Measurements from ENCODE around the gene FMN1.

Gene FMN1

GRCh38 chr15:33101036-33101435, 93.5 kb downstream of the FMN1 start:
- no peaks in the 10 kb centered on the region for H3K9me3 ChIP-seq (ENCODE audit: control insufficient read depth, insufficient read depth, low read length)
- H3K36me3 ChIP-seq (ENCODE audit: control insufficient read depth, insufficient read depth, low read length): no peaks in the 10 kb centered on the region
- no peak overlapping the region for H3K4me3 ChIP-seq (ENCODE audit: low read depth, low read length)
- H3K9ac ChIP-seq (ENCODE audit: low read depth, low read length): no peak overlapping the region
- no peaks in the 10 kb centered on the region for H3K27me3 ChIP-seq (ENCODE audit: control insufficient read depth, insufficient read depth, low read length)
- H3K4me1 ChIP-seq (ENCODE audit: control insufficient read depth, insufficient read depth, low read length): no peaks in the 10 kb centered on the region; the same call in 1 of the 2 replicates
- H3K27ac ChIP-seq (ENCODE audit: low read depth, low read length): no peak overlapping the region

GRCh38 chr15:33100314-33100713, 94.2 kb downstream of the FMN1 start:
- H3K27me3 ChIP-seq (ENCODE audit: control insufficient read depth, insufficient read depth, low read length): no peaks in the 10 kb centered on the region
- no peaks in the 10 kb centered on the region; the same call in 1 of the 2 replicates for H3K4me1 ChIP-seq (ENCODE audit: control insufficient read depth, insufficient read depth, low read length)
- no peak overlapping the region for H3K4me3 ChIP-seq (ENCODE audit: low read depth, low read length)
- H3K9me3 ChIP-seq (ENCODE audit: control insufficient read depth, insufficient read depth, low read length): no peaks in the 10 kb centered on the region
- no peak overlapping the region for H3K27ac ChIP-seq (ENCODE audit: low read depth, low read length)
- H3K9ac ChIP-seq (ENCODE audit: low read depth, low read length): no peak overlapping the region
- H3K36me3 ChIP-seq (ENCODE audit: control insufficient read depth, insufficient read depth, low read length): no peaks in the 10 kb centered on the region

GRCh38 chr15:33099739-33100138, 94.8 kb downstream of the FMN1 start:
- Histone ChIP-seq H3K4me3 (ENCODE audit: low read depth, low read length) (no peak overlapping the region), H3K9ac (ENCODE audit: low read depth, low read length) (no peak overlapping the region), H3K9me3 (ENCODE audit: control insufficient read depth, insufficient read depth, low read length) (no peaks in the 10 kb centered on the region), H3K4me1 (ENCODE audit: control insufficient read depth, insufficient read depth, low read length) (no peaks in the 10 kb centered on the region; the same call in 1 of the 2 replicates), H3K27me3 (ENCODE audit: control insufficient read depth, insufficient read depth, low read length) (no peaks in the 10 kb centered on the region), H3K36me3 (ENCODE audit: control insufficient read depth, insufficient read depth, low read length) (no peaks in the 10 kb centered on the region), H3K27ac (ENCODE audit: low read depth, low read length) (no peak overlapping the region)

GRCh38 chr15:33099213-33099612, 95.3 kb downstream of the FMN1 start:
- Histone ChIP-seq H3K9ac (ENCODE audit: low read depth, low read length) (no peak overlapping the region), H3K36me3 (ENCODE audit: control insufficient read depth, insufficient read depth, low read length) (no peaks in the 10 kb centered on the region), H3K27me3 (ENCODE audit: control insufficient read depth, insufficient read depth, low read length) (no peaks in the 10 kb centered on the region), H3K9me3 (ENCODE audit: control insufficient read depth, insufficient read depth, low read length) (no peaks in the 10 kb centered on the region), H3K27ac (ENCODE audit: low read depth, low read length) (no peak overlapping the region), H3K4me1 (ENCODE audit: control insufficient read depth, insufficient read depth, low read length) (no peaks in the 10 kb centered on the region; the same call in 1 of the 2 replicates), H3K4me3 (ENCODE audit: low read depth, low read length) (no peak overlapping the region)

- Histone ChIP-seq H3K9ac (ENCODE audit: low read depth, low read length) (no peak overlapping the region), H3K4me1 (ENCODE audit: control insufficient read depth, insufficient read depth, low read length) (no peaks in the 10 kb centered on the region), H3K27me3 (ENCODE audit: control insufficient read depth, insufficient read depth, low read length) (no peaks in the 10 kb centered on the region), H3K4me3 (ENCODE audit: low read depth, low read length) (no peak overlapping the region), H3K9me3 (ENCODE audit: control insufficient read depth, insufficient read depth, low read length) (no peaks in the 10 kb centered on the region), H3K27ac (ENCODE audit: low read depth, low read length) (no peak overlapping the region), H3K36me3 (ENCODE audit: control insufficient read depth, insufficient read depth, low read length) (no peaks in the 10 kb centered on the region)
Observed at GRCh38 chr15:33098094-33099058, 96.1 kb downstream of the FMN1 start.

GRCh38 chr15:33096134-33096533, 98.4 kb downstream of the FMN1 start:
- Histone ChIP-seq H3K36me3 (ENCODE audit: control insufficient read depth, insufficient read depth, low read length) (no peaks in the 10 kb centered on the region), H3K4me1 (ENCODE audit: control insufficient read depth, insufficient read depth, low read length) (no peaks in the 10 kb centered on the region), H3K27me3 (ENCODE audit: control insufficient read depth, insufficient read depth, low read length) (no peaks in the 10 kb centered on the region), H3K9me3 (ENCODE audit: control insufficient read depth, insufficient read depth, low read length) (no peaks in the 10 kb centered on the region), H3K27ac (ENCODE audit: low read depth, low read length) (no peak overlapping the region), H3K9ac (ENCODE audit: low read depth, low read length) (no peak overlapping the region), H3K4me3 (ENCODE audit: low read depth, low read length) (no peak overlapping the region)

- Histone ChIP-seq H3K9ac (ENCODE audit: low read depth, low read length) (no peak overlapping the region), H3K9me3 (ENCODE audit: control insufficient read depth, insufficient read depth, low read length) (no peaks in the 10 kb centered on the region), H3K36me3 (ENCODE audit: control insufficient read depth, insufficient read depth, low read length) (no peaks in the 10 kb centered on the region), H3K4me3 (ENCODE audit: low read depth, low read length) (no peak overlapping the region), H3K4me1 (ENCODE audit: control insufficient read depth, insufficient read depth, low read length) (no peaks in the 10 kb centered on the region), H3K27ac (ENCODE audit: low read depth, low read length) (no peak overlapping the region), H3K27me3 (ENCODE audit: control insufficient read depth, insufficient read depth, low read length) (no peaks in the 10 kb centered on the region)
Observed at GRCh38 chr15:33095641-33096040, 98.9 kb downstream of the FMN1 start.

- no peaks in the 10 kb centered on the region for H3K4me1 ChIP-seq (ENCODE audit: control insufficient read depth, insufficient read depth, low read length)
- H3K4me3 ChIP-seq (ENCODE audit: low read depth, low read length): no peak overlapping the region
- H3K9ac ChIP-seq (ENCODE audit: low read depth, low read length): no peak overlapping the region
- H3K27ac ChIP-seq (ENCODE audit: low read depth, low read length): no peak overlapping the region
- no peaks in the 10 kb centered on the region for H3K36me3 ChIP-seq (ENCODE audit: control insufficient read depth, insufficient read depth, low read length)
- no peaks in the 10 kb centered on the region for H3K27me3 ChIP-seq (ENCODE audit: control insufficient read depth, insufficient read depth, low read length)
- no peaks in the 10 kb centered on the region for H3K9me3 ChIP-seq (ENCODE audit: control insufficient read depth, insufficient read depth, low read length)
Observed at GRCh38 chr15:33094336-33094735, 100.2 kb downstream of the FMN1 start.

- Histone ChIP-seq H3K4me1 (ENCODE audit: control insufficient read depth, insufficient read depth, low read length) (no peaks in the 10 kb centered on the region), H3K9me3 (ENCODE audit: control insufficient read depth, insufficient read depth, low read length) (no peaks in the 10 kb centered on the region), H3K27me3 (ENCODE audit: control insufficient read depth, insufficient read depth, low read length) (no peaks in the 10 kb centered on the region), H3K36me3 (ENCODE audit: control insufficient read depth, insufficient read depth, low read length) (no peaks in the 10 kb centered on the region), H3K27ac (ENCODE audit: low read depth, low read length) (no peak overlapping the region), H3K4me3 (ENCODE audit: low read depth, low read length) (no peak overlapping the region), H3K9ac (ENCODE audit: low read depth, low read length) (no peak overlapping the region)
Observed at GRCh38 chr15:33093222-33093621, 101.3 kb downstream of the FMN1 start.

GRCh38 chr15:33091983-33092693, 102.4 kb downstream of the FMN1 start:
- H3K27me3 ChIP-seq (ENCODE audit: control insufficient read depth, insufficient read depth, low read length): no peaks in the 10 kb centered on the region
- H3K36me3 ChIP-seq (ENCODE audit: control insufficient read depth, insufficient read depth, low read length): no peaks in the 10 kb centered on the region
- H3K9me3 ChIP-seq (ENCODE audit: control insufficient read depth, insufficient read depth, low read length): no peaks in the 10 kb centered on the region
- no peak overlapping the region for H3K9ac ChIP-seq (ENCODE audit: low read depth, low read length)
- no peak overlapping the region for H3K4me3 ChIP-seq (ENCODE audit: low read depth, low read length)
- no peaks in the 10 kb centered on the region for H3K4me1 ChIP-seq (ENCODE audit: control insufficient read depth, insufficient read depth, low read length)
- no peak overlapping the region for H3K27ac ChIP-seq (ENCODE audit: low read depth, low read length)

Data from HUES48 (cell line).